HG03354 (cell line): ENCODE measurements around the gene RAC3.

Experiments used
- ATAC-seq: cut with Tn5 transposase; IDR thresholded peaks from one replicate; pipeline ENCODE4 v1.9.1; 2021; ENCODE audit warnings: mild to moderate bottlenecking; ENCODE audit not compliant: unreplicated experiment, poor library complexity, severe bottlenecking

Gene RAC3

GRCh38 chr17:82082456-82082855 is 51.0 kb downstream of the RAC3 start:
- ATAC-seq, result no peak

- ATAC-seq, result no peak
Observed at GRCh38 chr17:82083009-82083408, 51.5 kb downstream of the RAC3 start.
